ENCODE results near the gene PDE3B. TPM values are rescaled to one million over a fixed set of nuclear protein-coding genes. Genes with fewer than 3 reads are reported as not detected.
"Not testable (repeated sequence)": the region's sequence is repeated elsewhere in the genome, so short reads cannot be mapped to it uniquely, and the experiment has no call there.

PDE3B gene
- total RNA-seq, 1 donor from 2014 or later, result 58.8 TPM

- intact Hi-C loops (cut with micrococcal nuclease), result no loop called here
- Mint-ChIP-seq H3K27ac (peak overlapping the region; percentile 28), H3K4me1 (ENCODE audit: low read depth) (peaks cover 18% of the 10 kb centered on the region), H3K27me3 (ENCODE audit: low read depth) (no peaks in the 10 kb centered on the region), H3K4me3 (ENCODE audit: low read depth) (no peak overlapping the region), H3K9me3 (no peaks in the 10 kb centered on the region), H3K36me3 (ENCODE audit: low read depth) (peaks cover 81% of the 10 kb centered on the region)
- no peak for DNase-seq (ENCODE audit: low spot score)
Measured at GRCh38 chr11:14872032-14872431, 228.4 kb downstream of the PDE3B start.

GRCh38 chr11:14873632-14874031 is 230.0 kb downstream of the PDE3B start:
- intact Hi-C loops (cut with micrococcal nuclease), result no loop called here
- Mint-ChIP-seq H3K27ac (no peak overlapping the region), H3K9me3 (no peaks in the 10 kb centered on the region), H3K36me3 (ENCODE audit: low read depth) (peaks cover 80% of the 10 kb centered on the region), H3K4me1 (ENCODE audit: low read depth) (peaks cover 14% of the 10 kb centered on the region), H3K27me3 (ENCODE audit: low read depth) (no peaks in the 10 kb centered on the region), H3K4me3 (ENCODE audit: low read depth) (no peak overlapping the region)
- DNase-seq (ENCODE audit: low spot score), result no peak

GRCh38 chr11:14875163-14875562 is 231.6 kb downstream of the PDE3B start:
- peaks cover 74% of the 10 kb centered on the region for H3K36me3 Mint-ChIP-seq (ENCODE audit: low read depth)
- H3K27ac Mint-ChIP-seq, result no peak overlapping the region
- peaks cover 11% of the 10 kb centered on the region for H3K4me1 Mint-ChIP-seq (ENCODE audit: low read depth)
- no peaks in the 10 kb centered on the region for H3K9me3 Mint-ChIP-seq
- intact Hi-C loops (cut with micrococcal nuclease), result no loop called here
- H3K4me3 Mint-ChIP-seq (ENCODE audit: low read depth), result no peak overlapping the region
- DNase-seq (ENCODE audit: low spot score), result no peak
- H3K27me3 Mint-ChIP-seq (ENCODE audit: low read depth), result no peaks in the 10 kb centered on the region

- no peak for DNase-seq (ENCODE audit: low spot score)
- peaks cover 9% of the 10 kb centered on the region for H3K4me1 Mint-ChIP-seq (ENCODE audit: low read depth)
- intact Hi-C loops (cut with micrococcal nuclease), result no loop called here
- H3K9me3 Mint-ChIP-seq, result peaks cover 9% of the 10 kb centered on the region
- peaks cover 79% of the 10 kb centered on the region for H3K36me3 Mint-ChIP-seq (ENCODE audit: low read depth)
- H3K27ac Mint-ChIP-seq, result peak overlapping the region; percentile 11
- no peak overlapping the region for H3K4me3 Mint-ChIP-seq (ENCODE audit: low read depth)
- no peaks in the 10 kb centered on the region for H3K27me3 Mint-ChIP-seq (ENCODE audit: low read depth)
Measured at GRCh38 chr11:14881576-14882193, 238.1 kb downstream of the PDE3B start.

- intact Hi-C loops (cut with micrococcal nuclease), result no loop called here
- H3K36me3 Mint-ChIP-seq (ENCODE audit: low read depth), result peaks cover 80% of the 10 kb centered on the region
- H3K27ac Mint-ChIP-seq, result no peak overlapping the region
- no peak overlapping the region for H3K4me3 Mint-ChIP-seq (ENCODE audit: low read depth)
- H3K4me1 Mint-ChIP-seq (ENCODE audit: low read depth), result peaks cover 14% of the 10 kb centered on the region
- H3K27me3 Mint-ChIP-seq (ENCODE audit: low read depth), result no peaks in the 10 kb centered on the region
- no peak for DNase-seq (ENCODE audit: low spot score)
- peaks cover 9% of the 10 kb centered on the region for H3K9me3 Mint-ChIP-seq
Measured at GRCh38 chr11:14882196-14882595, 238.6 kb downstream of the PDE3B start.

- H3K9me3 Mint-ChIP-seq; intact Hi-C loops (cut with micrococcal nuclease); H3K4me3 Mint-ChIP-seq (ENCODE audit: low read depth); DNase-seq (ENCODE audit: low spot score); H3K27me3 Mint-ChIP-seq (ENCODE audit: low read depth); H3K27ac Mint-ChIP-seq: not testable (repeated sequence)
- Mint-ChIP-seq H3K4me1 (ENCODE audit: low read depth) (peaks cover 25% of the 10 kb centered on the region), H3K36me3 (ENCODE audit: low read depth) (peaks cover 77% of the 10 kb centered on the region)
Measured at GRCh38 chr11:14883683-14884082, 240.1 kb downstream of the PDE3B start.

- intact Hi-C loops (cut with micrococcal nuclease), result no loop called here
- no peak overlapping the region for H3K4me3 Mint-ChIP-seq (ENCODE audit: low read depth)
- peaks cover 76% of the 10 kb centered on the region for H3K36me3 Mint-ChIP-seq (ENCODE audit: low read depth)
- no peaks in the 10 kb centered on the region for H3K27me3 Mint-ChIP-seq (ENCODE audit: low read depth)
- no peak overlapping the region for H3K27ac Mint-ChIP-seq
- peaks cover 30% of the 10 kb centered on the region for H3K4me1 Mint-ChIP-seq (ENCODE audit: low read depth)
- H3K9me3 Mint-ChIP-seq, result peaks cover 9% of the 10 kb centered on the region
- DNase-seq (ENCODE audit: low spot score), result no peak
Measured at GRCh38 chr11:14884667-14885273, 241.2 kb downstream of the PDE3B start.

- DNase-seq (ENCODE audit: low spot score), result no peak
- Mint-ChIP-seq H3K36me3 (ENCODE audit: low read depth) (peaks cover 65% of the 10 kb centered on the region), H3K4me3 (ENCODE audit: low read depth) (no peak overlapping the region), H3K9me3 (peaks cover 9% of the 10 kb centered on the region), H3K4me1 (ENCODE audit: low read depth) (peaks cover 38% of the 10 kb centered on the region), H3K27me3 (ENCODE audit: low read depth) (no peaks in the 10 kb centered on the region), H3K27ac (no peak overlapping the region)
- intact Hi-C loops (cut with micrococcal nuclease), result no loop called here
Measured at GRCh38 chr11:14886513-14886912, 242.9 kb downstream of the PDE3B start.

GRCh38 chr11:14891143-14892035 is 247.8 kb downstream of the PDE3B start:
- peak overlapping the region; percentile 88 for H3K4me3 Mint-ChIP-seq (ENCODE audit: low read depth)
- H3K27me3 Mint-ChIP-seq (ENCODE audit: low read depth), result no peaks in the 10 kb centered on the region
- H3K27ac Mint-ChIP-seq, result peak overlapping the region; percentile 98
- DNase-seq (ENCODE audit: low spot score), result peak; percentile 85
- intact Hi-C loops (cut with micrococcal nuclease), result loop anchor here (1.0 to 2.0 kb wide), 6 partner anchors 13 to 371 kb away; partner anchors contain the start of gene PSMA1
- peaks cover 27% of the 10 kb centered on the region for H3K36me3 Mint-ChIP-seq (ENCODE audit: low read depth)
- H3K4me1 Mint-ChIP-seq (ENCODE audit: low read depth), result peaks cover 60% of the 10 kb centered on the region
- no peaks in the 10 kb centered on the region for H3K9me3 Mint-ChIP-seq

GRCh38 chr11:14892036-14892556 is 248.5 kb downstream of the PDE3B start, which contains the start of gene CYP2R1:
TSS of gene CYP2R1 (minus strand) at chr11:14892231. CDS start at chr11:14892205, 26 bp downstream.
- peaks cover 53% of the 10 kb centered on the region for H3K4me1 Mint-ChIP-seq (ENCODE audit: low read depth)
- peak; percentile 89 for DNase-seq (ENCODE audit: low spot score)
- H3K9me3 Mint-ChIP-seq, result no peaks in the 10 kb centered on the region
- H3K36me3 Mint-ChIP-seq (ENCODE audit: low read depth), result peaks cover 20% of the 10 kb centered on the region
- intact Hi-C loops (cut with micrococcal nuclease), result loop anchor here (1.0 kb wide), 1 partner anchor 12 kb away; no protein-coding TSS in a partner anchor
- no peaks in the 10 kb centered on the region for H3K27me3 Mint-ChIP-seq (ENCODE audit: low read depth)
- H3K4me3 Mint-ChIP-seq (ENCODE audit: low read depth), result peak within 1 kb of the TSS; percentile 88
- peak within 1 kb of the TSS; percentile 98 for H3K27ac Mint-ChIP-seq

GRCh38 chr11:14892577-14892976 is 249.0 kb downstream of the PDE3B start:
- H3K4me1 Mint-ChIP-seq (ENCODE audit: low read depth), result peaks cover 51% of the 10 kb centered on the region
- intact Hi-C loops (cut with micrococcal nuclease), result loop anchor here (1.0 kb wide), 1 partner anchor 12 kb away; no protein-coding TSS in a partner anchor

More at GRCh38 chr11:14892577-14892976, 249.0 kb downstream of the PDE3B start:
- Mint-ChIP-seq H3K27ac (peak overlapping the region; percentile 83), H3K9me3 (no peaks in the 10 kb centered on the region), H3K27me3 (ENCODE audit: low read depth) (no peaks in the 10 kb centered on the region), H3K36me3 (ENCODE audit: low read depth) (peaks cover 18% of the 10 kb centered on the region), H3K4me3 (ENCODE audit: low read depth) (peak overlapping the region; percentile 80)
- no peak for DNase-seq (ENCODE audit: low spot score)

Measured in activated T-helper 2 cell treated with anti-CD3 and anti-CD28 coated beads, Interferon-gamma antibody, Interleukin-2, Interleukin-4, amounts not matched to agents 10 μg/mL and 5 μg/mL and 100 μg/mL, durations not matched to agents 14 hours and 24 hours and 36 hours (primary cell).